Measurements from ENCODE around the gene PCID2. TPM values are rescaled to one million over a fixed set of nuclear protein-coding genes. Genes with fewer than 3 reads are reported as not detected.
"Not testable (repeated sequence)": the region's sequence is repeated elsewhere in the genome, so short reads cannot be mapped to it uniquely, and the experiment has no call there.

Gene PCID2
- 107 and 110 TPM in 2 replicates for total RNA-seq (2014; rRNA removed; shearing (Covaris generic))
- 77.2 and 79.6 TPM in 2 replicates for polyA plus RNA-seq (2016; fragmentation: Nextera tagmentation; extraction: Ambion mirVana)
- long read RNA-seq, transcript PCID2-202 (14 exons, 1,898 nt) = major isoform, 56 of 120 reads
- long read RNA-seq, transcript PCID2-205 (15 exons, 1,654 nt) = minor isoform, 22 of 120 reads
- long read RNA-seq, transcript PCID2-206 (15 exons, 1,671 nt) = minor isoform, 17 of 120 reads
- long read RNA-seq, partial matches to known transcripts = 5 of 120 reads
- long read RNA-seq, other reads (novel, unspliced or antisense) = 16 of 120 reads

DNA sequence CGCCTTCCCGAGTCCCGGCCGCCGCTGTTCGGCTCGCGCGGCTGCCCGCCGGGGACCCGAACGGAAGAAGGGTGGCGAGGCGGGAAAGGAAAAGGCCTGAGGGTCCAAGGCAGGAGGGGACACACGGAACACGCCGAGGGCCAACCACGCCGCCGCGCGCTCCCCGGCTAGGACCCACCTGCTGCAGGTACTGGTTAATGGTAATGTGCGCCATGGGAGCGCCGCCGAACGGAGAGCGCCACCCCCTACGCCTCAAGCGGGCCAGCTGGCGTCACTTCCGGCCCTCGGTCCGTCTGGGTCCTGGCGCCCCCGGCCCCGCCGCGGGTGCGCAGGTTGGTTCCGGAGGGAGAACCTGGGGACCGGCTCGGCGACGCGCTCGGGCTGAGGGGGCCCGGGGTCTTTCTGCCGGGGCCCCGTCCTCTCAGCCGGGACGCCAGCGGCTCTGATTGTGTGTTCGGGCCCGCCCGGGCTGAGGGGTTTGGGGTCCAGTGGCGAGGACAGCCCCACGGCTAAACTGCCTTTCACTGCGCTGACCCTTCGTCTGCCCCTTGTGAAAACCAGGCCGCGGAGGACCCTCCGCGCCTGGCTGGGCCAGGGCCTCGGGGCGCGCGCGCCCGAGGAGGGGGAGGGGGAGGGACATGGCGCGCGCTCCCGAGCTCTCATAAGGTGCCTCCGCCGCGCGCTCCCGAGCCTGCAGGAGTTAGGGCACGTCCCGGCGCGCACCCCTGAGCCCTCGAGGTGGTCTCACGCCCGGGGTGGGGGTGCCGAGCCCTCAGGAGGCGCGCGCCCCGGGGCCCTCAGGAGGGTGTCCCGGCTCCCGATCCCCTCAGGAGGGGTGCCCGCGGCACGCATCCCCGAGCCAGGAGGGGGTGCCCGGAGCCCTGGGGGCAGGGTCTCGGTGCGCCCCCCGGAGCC, at the start of gene PCID2:
PCID2 (minus strand) TSS at position 249 of the 915 bp plus-strand sequence; CDS start at position 214, 35 bp downstream.
- Mint-ChIP-seq H3K4me1 (peaks cover 40% of the 10 kb centered on the region), H3K36me3 (ENCODE audit: low read depth) (peaks cover 49% of the 10 kb centered on the region), H3K27ac (peak within 1 kb of the TSS; percentile 77), H3K27me3 (ENCODE audit: insufficient read depth, low read depth, poor library complexity) (peaks cover 5% of the 10 kb centered on the region), H3K9me3 (no peaks in the 10 kb centered on the region), H3K4me3 (peak within 1 kb of the TSS; percentile 85)
- TF ChIP-seq ETS1 (IDR thresholded peaks at IDR 0.05) (peak; percentile 75), EZH2 (IDR thresholded peaks at IDR 0.05; ENCODE audit: low read depth, unreplicated experiment) (no peak), ZNF114 (CRISPR knock-in tag; IDR thresholded peaks at IDR 0.05) (peak; percentile 94; the same call in 1 of the 2 replicates), POLR2AphosphoS5 (IDR thresholded peaks at IDR 0.05; ENCODE audit: low read depth) (peak; percentile 81), STAT1 (IDR thresholded peaks at IDR 0.05; ENCODE audit: unreplicated experiment) (no peak), CTCF (conservative IDR thresholded peaks at IDR 0.05; ENCODE audit: low read depth in 2 of 2) (no peak), CREB1 (CRISPR knock-in tag; IDR thresholded peaks at IDR 0.05; ENCODE audit: low read depth) (peak; percentile 97), ZNF462 (CRISPR knock-in tag; IDR thresholded peaks at IDR 0.05) (no peak), NANOG (IDR thresholded peaks at IDR 0.05; ENCODE audit: borderline replicate concordance) (no peak)
- Histone ChIP-seq H3F3A (replicated peaks; ENCODE audit: low read depth) (0 out of 2 replicates have a peak, but pooled peaks cover 10% of the 10 kb centered on the region), H3K4me3 (peak within 1 kb of the TSS; percentile 62), H2AFZ (peak within 1 kb of the TSS; percentile 63; the same call in 1 of the 2 replicates), H4K20me1 (replicated peaks; ENCODE audit: insufficient read depth) (peaks cover 45% of the 10 kb centered on the region), H3K4me2 (peak within 1 kb of the TSS; percentile 86), H3K27ac (ENCODE audit: low read depth) (peak within 1 kb of the TSS; percentile 97), H3K79me2 (replicated peaks; ENCODE audit: insufficient read depth) (peaks cover 85% of the 10 kb centered on the region), H3K36me3 (ENCODE audit: insufficient read depth) (no peaks in the 10 kb centered on the region), H3K9me2 (ENCODE audit: insufficient read depth) (no peaks in the 10 kb centered on the region), H3K27me3 (ENCODE audit: insufficient read depth) (no peaks in the 10 kb centered on the region), H3K4me1 (ENCODE audit: insufficient read depth) (peaks cover 34% of the 10 kb centered on the region)
- ATAC-seq (peak; percentile 79), DNase-seq (ENCODE audit: low spot score) (peak; percentile 96)

- not testable (repeated sequence) for H3K27me3 ChIP-seq (ENCODE audit: insufficient read depth); ATAC-seq; H2AFZ ChIP-seq; H3K9me3 Mint-ChIP-seq; H3K4me1 Mint-ChIP-seq; H3K27me3 Mint-ChIP-seq (ENCODE audit: insufficient read depth, low read depth, poor library complexity); H3K79me2 ChIP-seq (replicated peaks; ENCODE audit: insufficient read depth); H3K4me3 ChIP-seq; H3K9me2 ChIP-seq (ENCODE audit: insufficient read depth); H3K4me2 ChIP-seq; H3K27ac ChIP-seq (ENCODE audit: low read depth); H3F3A ChIP-seq (replicated peaks; ENCODE audit: low read depth); H3K4me1 ChIP-seq (ENCODE audit: insufficient read depth); H3K4me3 Mint-ChIP-seq; DNase-seq (ENCODE audit: low spot score); H4K20me1 ChIP-seq (replicated peaks; ENCODE audit: insufficient read depth); H3K27ac Mint-ChIP-seq
- peaks cover 56% of the 10 kb centered on the region; the same call in 1 of the 2 replicates for H3K36me3 ChIP-seq (ENCODE audit: insufficient read depth)
- peaks cover 70% of the 10 kb centered on the region for H3K36me3 Mint-ChIP-seq (ENCODE audit: low read depth)
Observed at GRCh38 chr13:113257908-113258307, 49.4 kb upstream of the PCID2 start.
